HG03139 (cell line): ENCODE measurements around the gene NIBAN1.
"Not testable (repeated sequence)": the region's sequence is repeated elsewhere in the genome, so short reads cannot be mapped to it uniquely, and the experiment has no call there.

Experiments
- ATAC-seq: cut with Tn5 transposase; IDR thresholded peaks from one replicate; pipeline ENCODE4 v1.9.1; 2021; ENCODE audit not compliant: unreplicated experiment

Gene NIBAN1

GRCh38 chr1:184973272-184974055 is 844 bp downstream of the NIBAN1 start:
- peak; percentile 52 for ATAC-seq

GRCh38 chr1:184972315-184973055 is 1.8 kb downstream of the NIBAN1 start:
- no peak for ATAC-seq

GRCh38 chr1:184971522-184972265 is 2.6 kb downstream of the NIBAN1 start:
- ATAC-seq: no peak

GRCh38 chr1:184970691-184971161 is 3.6 kb downstream of the NIBAN1 start:
- no peak for ATAC-seq

GRCh38 chr1:184966989-184967388 is 7.3 kb downstream of the NIBAN1 start:
- ATAC-seq: no peak

GRCh38 chr1:184965944-184966860 is 8.1 kb downstream of the NIBAN1 start:
- no peak for ATAC-seq

- no peak for ATAC-seq
Observed at GRCh38 chr1:184965439-184965838, 8.9 kb downstream of the NIBAN1 start.

GRCh38 chr1:184959626-184960025 is 14.7 kb downstream of the NIBAN1 start:
- ATAC-seq: no peak

GRCh38 chr1:184958554-184959353 is 15.6 kb downstream of the NIBAN1 start:
- no peak for ATAC-seq

GRCh38 chr1:184957901-184958300 is 16.4 kb downstream of the NIBAN1 start:
- ATAC-seq: not testable (repeated sequence)

- no peak for ATAC-seq
Observed at GRCh38 chr1:184956999-184957700, 17.2 kb downstream of the NIBAN1 start.

GRCh38 chr1:184954232-184954995 is 19.9 kb downstream of the NIBAN1 start:
- no peak for ATAC-seq

GRCh38 chr1:184953600-184954219 is 20.6 kb downstream of the NIBAN1 start:
- ATAC-seq: no peak

- no peak for ATAC-seq
Observed at GRCh38 chr1:184952428-184952827, 21.9 kb downstream of the NIBAN1 start.

GRCh38 chr1:184951788-184952187 is 22.5 kb downstream of the NIBAN1 start:
- no peak for ATAC-seq

GRCh38 chr1:184950906-184951305 is 23.4 kb downstream of the NIBAN1 start:
- no peak for ATAC-seq

- no peak for ATAC-seq
Observed at GRCh38 chr1:184950227-184950626, 24.1 kb downstream of the NIBAN1 start.
